ENCODE data around the gene UNC119.
A peak's percentile ranks its signal among the peaks of the same experiment; 100 is the strongest.

The UNC119 gene

GRCh38 chr17:28544402-28545140 is 7.9 kb downstream of the UNC119 start:
- no peak for DNase-seq (ENCODE audit: low spot score)

GRCh38 chr17:28541439-28541838 is 11.0 kb downstream of the UNC119 start:
- DNase-seq (ENCODE audit: low spot score), result no peak

GRCh38 chr17:28540231-28540630 is 12.2 kb downstream of the UNC119 start:
- DNase-seq (ENCODE audit: low spot score), result no peak

GRCh38 chr17:28538296-28538895 is 14.0 kb downstream of the UNC119 start:
- no peak for DNase-seq (ENCODE audit: low spot score)

- no peak for DNase-seq (ENCODE audit: low spot score)
Observed at GRCh38 chr17:28537219-28537610, 15.2 kb downstream of the UNC119 start.

- DNase-seq (ENCODE audit: low spot score), result no peak
Observed at GRCh38 chr17:28536532-28537218, 15.7 kb downstream of the UNC119 start.

- no peak for DNase-seq (ENCODE audit: low spot score)
Observed at GRCh38 chr17:28534740-28535375, 17.6 kb downstream of the UNC119 start.

- DNase-seq (ENCODE audit: low spot score), result no peak
Observed at GRCh38 chr17:28533091-28533807, 19.2 kb downstream of the UNC119 start.

GRCh38 chr17:28532050-28532960 is 20.1 kb downstream of the UNC119 start:
- DNase-seq (ENCODE audit: low spot score), result no peak

- no peak for DNase-seq (ENCODE audit: low spot score)
Observed at GRCh38 chr17:28530926-28531325, 21.5 kb downstream of the UNC119 start.

- DNase-seq (ENCODE audit: low spot score), result no peak
Observed at GRCh38 chr17:28530250-28530649, 22.2 kb downstream of the UNC119 start.

- DNase-seq (ENCODE audit: low spot score), result no peak
Observed at GRCh38 chr17:28529013-28529400, 23.4 kb downstream of the UNC119 start.

- DNase-seq (ENCODE audit: low spot score), result no peak
Observed at GRCh38 chr17:28528327-28529012, 24.0 kb downstream of the UNC119 start.

GRCh38 chr17:28527859-28528258 is 24.6 kb downstream of the UNC119 start:
- DNase-seq (ENCODE audit: low spot score), result no peak

GRCh38 chr17:28527181-28527681 is 25.2 kb downstream of the UNC119 start:
- no peak for DNase-seq (ENCODE audit: low spot score)

GRCh38 chr17:28526381-28526780 is 26.0 kb downstream of the UNC119 start:
- no peak for DNase-seq (ENCODE audit: low spot score)

- peak; percentile 91 for DNase-seq (ENCODE audit: low spot score)
Observed at GRCh38 chr17:28524476-28525424, 27.7 kb downstream of the UNC119 start.

GRCh38 chr17:28523876-28524275 is 28.5 kb downstream of the UNC119 start:
- DNase-seq (ENCODE audit: low spot score), result no peak

GRCh38 chr17:28523186-28523585 is 29.2 kb downstream of the UNC119 start:
- no peak for DNase-seq (ENCODE audit: low spot score)

All from HuH-7 (cell line).